ENCODE results near the gene CAPN15. TPM values are rescaled to one million over a fixed set of nuclear protein-coding genes. Genes with fewer than 3 reads are reported as not detected.

CAPN15 gene
- total RNA-seq, 2 donors from 2014 or later: 55.3 to 76.1 TPM

GRCh38 chr16:576823-577201 lies 49.3 kb downstream of the CAPN15 start:
- Histone ChIP-seq H3K27ac (ENCODE audit: low read depth, low read length) (no peak overlapping the region), H3K27me3 (ENCODE audit: control insufficient read depth, insufficient read depth, low read length, poor library complexity, severe bottlenecking) (no peaks in the 10 kb centered on the region), H3K36me3 (ENCODE audit: control insufficient read depth, insufficient read depth, low read length) (peaks cover 3% of the 10 kb centered on the region), H3K4me3 (ENCODE audit: low read length) (no peak overlapping the region), H3K4me1 (ENCODE audit: control insufficient read depth, insufficient read depth, low read length) (no peaks in the 10 kb centered on the region), H3K9me3 (ENCODE audit: control insufficient read depth, low read length) (no peaks in the 10 kb centered on the region), H3K9ac (ENCODE audit: extremely low read depth, low read length, poor library complexity, severe bottlenecking) (no peak overlapping the region)
- H3K4me1 Mint-ChIP-seq: no peaks in the 10 kb centered on the region
- DNase-seq: peak; percentile 84
- no peaks in the 10 kb centered on the region for H3K9me3 Mint-ChIP-seq
- H3K27ac Mint-ChIP-seq: peak overlapping the region; percentile 77
- TF ChIP-seq CTCF (conservative IDR thresholded peaks at IDR 0.05): peak; percentile 61
- no peak overlapping the region for H3K4me3 Mint-ChIP-seq
- H3K27me3 Mint-ChIP-seq (ENCODE audit: insufficient read depth): no peaks in the 10 kb centered on the region
- 84% methylated on average over 5 of the region's 8 CpGs; no CpG with 5 or more reads in 1 of the 2 experiments for WGBS, 2 experiments (ENCODE audit: insufficient coverage in 1 of 2, insufficient read length in 1 of 2)
- peaks cover 11% of the 10 kb centered on the region for H3K36me3 Mint-ChIP-seq (ENCODE audit: low read depth)

- H3K27me3 Mint-ChIP-seq (ENCODE audit: insufficient read depth): no peaks in the 10 kb centered on the region
- no peak for DNase-seq
- H3K4me1 ChIP-seq (ENCODE audit: control insufficient read depth, insufficient read depth, low read length): no peaks in the 10 kb centered on the region
- H3K27ac Mint-ChIP-seq: no peak overlapping the region
- peaks cover 8% of the 10 kb centered on the region for H3K36me3 Mint-ChIP-seq (ENCODE audit: low read depth)
- no peak for TF ChIP-seq CTCF (conservative IDR thresholded peaks at IDR 0.05)
- H3K9ac ChIP-seq (ENCODE audit: extremely low read depth, low read length, poor library complexity, severe bottlenecking): no peak overlapping the region
- no peaks in the 10 kb centered on the region for H3K9me3 Mint-ChIP-seq
- no peaks in the 10 kb centered on the region for H3K36me3 ChIP-seq (ENCODE audit: control insufficient read depth, insufficient read depth, low read length)
- H3K4me1 Mint-ChIP-seq: no peaks in the 10 kb centered on the region
- WGBS, 2 experiments (ENCODE audit: insufficient coverage in 1 of 2, insufficient read length in 1 of 2): 92 to 93% methylated on average over 6 to 13 of the region's 13 CpGs
- no peak overlapping the region for H3K4me3 Mint-ChIP-seq
- no peak overlapping the region for H3K27ac ChIP-seq (ENCODE audit: low read depth, low read length)
- no peaks in the 10 kb centered on the region for H3K27me3 ChIP-seq (ENCODE audit: control insufficient read depth, insufficient read depth, low read length, poor library complexity, severe bottlenecking)
- H3K9me3 ChIP-seq (ENCODE audit: control insufficient read depth, low read length): no peaks in the 10 kb centered on the region
- H3K4me3 ChIP-seq (ENCODE audit: low read length): no peak overlapping the region
Measured at GRCh38 chr16:577796-578195, 50.3 kb downstream of the CAPN15 start.

GRCh38 chr16:578232-578869 lies 50.8 kb downstream of the CAPN15 start:
- Mint-ChIP-seq H3K36me3 (ENCODE audit: low read depth) (peaks cover 8% of the 10 kb centered on the region), H3K9me3 (no peaks in the 10 kb centered on the region), H3K27ac (no peak overlapping the region), H3K4me1 (no peaks in the 10 kb centered on the region), H3K27me3 (ENCODE audit: insufficient read depth) (no peaks in the 10 kb centered on the region), H3K4me3 (no peak overlapping the region)
- no peak overlapping the region for H3K9ac ChIP-seq (ENCODE audit: extremely low read depth, low read length, poor library complexity, severe bottlenecking)
- H3K9me3 ChIP-seq (ENCODE audit: control insufficient read depth, low read length): no peaks in the 10 kb centered on the region
- no peaks in the 10 kb centered on the region for H3K36me3 ChIP-seq (ENCODE audit: control insufficient read depth, insufficient read depth, low read length)
- WGBS, 2 experiments (ENCODE audit: insufficient coverage in 1 of 2, insufficient read length in 1 of 2): 90 to 95% methylated on average over 18 to 24 of the region's 24 CpGs
- no peaks in the 10 kb centered on the region for H3K27me3 ChIP-seq (ENCODE audit: control insufficient read depth, insufficient read depth, low read length, poor library complexity, severe bottlenecking)
- H3K27ac ChIP-seq (ENCODE audit: low read depth, low read length): no peak overlapping the region
- DNase-seq: no peak
- no peaks in the 10 kb centered on the region for H3K4me1 ChIP-seq (ENCODE audit: control insufficient read depth, insufficient read depth, low read length)
- no peak overlapping the region for H3K4me3 ChIP-seq (ENCODE audit: low read length)
- no peak for TF ChIP-seq CTCF (conservative IDR thresholded peaks at IDR 0.05)

Data from endodermal cell (in vitro differentiated cells).